Upper lobe of right lung (tissue), 1 donor: ENCODE measurements around the gene NAXD. TPM values are rescaled to one million over a fixed set of nuclear protein-coding genes. Genes with fewer than 3 reads are reported as not detected.

Experiments
- ATAC-seq: fragments of 200-7000 bp; cut with Tn5 transposase; one replicate; pipeline ENCODE4 v1.9.1; 2020; ENCODE audit warnings: mild to moderate bottlenecking, moderate library complexity
- DNase-seq: peaks from one replicate; pipeline ENCODE4 v3.0.0-alpha.2; 2020
- H3K27ac ChIP-seq: fragments of 200-600 bp; one replicate; pipeline ENCODE4 v1.8.0; 2022
- H3K27me3 ChIP-seq: fragments of 200-600 bp; one replicate; pipeline ENCODE4 v1.8.0; 2022; ENCODE audit warnings: mild to moderate bottlenecking
- H3K36me3 ChIP-seq: fragments of 200-600 bp; one replicate; pipeline ENCODE4 v1.8.0; 2022
- H3K4me1 ChIP-seq: fragments of 200-600 bp; one replicate; pipeline ENCODE4 v1.8.0; 2022
- H3K4me3 ChIP-seq: fragments of 200-600 bp; one replicate; pipeline ENCODE4 v1.8.0; 2022; ENCODE audit warnings: mild to moderate bottlenecking
- H3K9me3 ChIP-seq: fragments of 200-600 bp; one replicate; pipeline ENCODE4 v1.8.0; 2022
- CTCF ChIP-seq: fragments of 200-600 bp; IDR thresholded peaks from one replicate; pipeline ENCODE4 v1.8.0; 2022; ENCODE audit warnings: antibody characterized with exemption
- intact Hi-C: fragments of 100-400 bp; cut with DNase I; formaldehyde crosslinking; loops from one replicate; pipeline ENCODE4 v1.11.0; 2022
- total RNA-seq: library from RNA; stranded (reverse); fragmentation: NEBNext Ultra II Directional; extraction: Animal tissue kit (Norgen Biotek cat#: 25700); gene quantifications from one replicate; pipeline ENCODE4 v1.2.1, GENCODE V29; 2021
- donor health status: DM: no; HTN: yes; CAD: no; lungs with severe emphysema.

Gene NAXD
- total RNA-seq, 1 donor from 2014 or later: 32.2 TPM

- Histone ChIP-seq H3K4me1 (peaks cover 18% of the 10 kb centered on the region), H3K27ac (no peak overlapping the region), H3K36me3 (peaks cover 33% of the 10 kb centered on the region), H3K9me3 (no peaks in the 10 kb centered on the region), H3K4me3 (no peak overlapping the region), H3K27me3 (no peaks in the 10 kb centered on the region)
- ATAC-seq (no peak), DNase-seq (no peak)
- intact Hi-C loops: no loop called here
- no peak for TF ChIP-seq CTCF
Measured at GRCh38 chr13:110620596-110620995, 5.3 kb downstream of the NAXD start.

GRCh38 chr13:110624766-110625756 is 9.7 kb downstream of the NAXD start:
- Histone ChIP-seq H3K36me3 (peaks cover 67% of the 10 kb centered on the region), H3K4me3 (no peak overlapping the region), H3K27me3 (no peaks in the 10 kb centered on the region), H3K27ac (no peak overlapping the region), H3K9me3 (no peaks in the 10 kb centered on the region), H3K4me1 (no peaks in the 10 kb centered on the region)
- no peak for TF ChIP-seq CTCF
- no peak for DNase-seq
- no peak for ATAC-seq
- intact Hi-C loops: no loop called here

DNA sequence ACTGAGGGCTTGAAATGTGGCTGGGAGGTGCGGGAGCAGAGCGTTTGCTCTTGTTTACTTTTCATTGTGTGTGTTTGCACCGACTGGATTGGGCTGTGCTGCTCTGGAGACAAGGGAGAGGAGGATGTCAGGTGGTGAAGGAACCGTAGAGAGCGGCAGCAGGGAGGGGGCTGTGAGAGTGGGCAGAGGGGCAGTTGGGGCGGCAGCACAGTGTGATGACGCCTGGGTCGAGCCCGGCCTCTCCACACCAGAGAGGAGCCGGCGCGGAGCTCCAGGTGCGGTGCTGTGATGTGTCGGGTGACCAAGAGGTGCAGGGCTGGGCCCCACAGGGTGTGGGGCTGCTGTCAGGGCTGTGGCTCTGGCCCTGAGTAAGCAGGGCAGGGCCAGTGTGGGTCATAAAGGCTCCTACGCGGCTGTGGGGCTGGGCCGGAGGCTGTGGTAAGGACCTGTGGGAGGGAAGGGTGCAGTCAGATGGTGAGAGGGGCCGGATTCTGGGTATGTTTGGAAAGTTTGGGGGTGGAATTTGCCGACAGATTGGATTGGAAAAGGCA is 10.5 kb downstream of the NAXD start:
- Histone ChIP-seq H3K27ac (no peak overlapping the region), H3K27me3 (no peaks in the 10 kb centered on the region), H3K4me3 (no peak overlapping the region), H3K9me3 (no peaks in the 10 kb centered on the region), H3K4me1 (no peaks in the 10 kb centered on the region), H3K36me3 (peaks cover 67% of the 10 kb centered on the region)
- peak; percentile 26 for ATAC-seq
- intact Hi-C loops: no loop called here
- no peak for TF ChIP-seq CTCF
- DNase-seq: no peak

- ATAC-seq: peak; percentile 7
- DNase-seq: no peak
- H3K27me3 ChIP-seq: no peaks in the 10 kb centered on the region
- H3K9me3 ChIP-seq: no peaks in the 10 kb centered on the region
- intact Hi-C loops: no loop called here
- no peak for TF ChIP-seq CTCF
- H3K27ac ChIP-seq: no peak overlapping the region
- no peaks in the 10 kb centered on the region for H3K4me1 ChIP-seq
- H3K4me3 ChIP-seq: no peak overlapping the region
- peaks cover 67% of the 10 kb centered on the region for H3K36me3 ChIP-seq
Measured at GRCh38 chr13:110626521-110626920, 11.2 kb downstream of the NAXD start.

GRCh38 chr13:110627351-110627750 is 12.0 kb downstream of the NAXD start:
- Histone ChIP-seq H3K4me3 (no peak overlapping the region), H3K36me3 (peaks cover 65% of the 10 kb centered on the region), H3K27ac (no peak overlapping the region), H3K4me1 (no peaks in the 10 kb centered on the region), H3K9me3 (no peaks in the 10 kb centered on the region), H3K27me3 (no peaks in the 10 kb centered on the region)
- no peak for TF ChIP-seq CTCF
- no peak for DNase-seq
- intact Hi-C loops: no loop called here
- ATAC-seq: no peak
